IPS DF 4.7 (cell line): ENCODE results near the gene EIF2S1.
"Not testable (repeated sequence)": the region's sequence is repeated elsewhere in the genome, so short reads cannot be mapped to it uniquely, and the experiment has no call there.

Experiments used
- DNase-seq: peaks from one replicate; pipeline ENCODE4 v3.0.0-alpha.2; 2013; ENCODE audit warnings: low spot score; ENCODE audit errors: extremely low read depth

Gene EIF2S1

GRCh38 chr14:67371247-67372148 is 11.4 kb downstream of the EIF2S1 start:
- no peak for DNase-seq

- DNase-seq = no peak
Observed at GRCh38 chr14:67372833-67373232, 12.7 kb downstream of the EIF2S1 start.

DNA sequence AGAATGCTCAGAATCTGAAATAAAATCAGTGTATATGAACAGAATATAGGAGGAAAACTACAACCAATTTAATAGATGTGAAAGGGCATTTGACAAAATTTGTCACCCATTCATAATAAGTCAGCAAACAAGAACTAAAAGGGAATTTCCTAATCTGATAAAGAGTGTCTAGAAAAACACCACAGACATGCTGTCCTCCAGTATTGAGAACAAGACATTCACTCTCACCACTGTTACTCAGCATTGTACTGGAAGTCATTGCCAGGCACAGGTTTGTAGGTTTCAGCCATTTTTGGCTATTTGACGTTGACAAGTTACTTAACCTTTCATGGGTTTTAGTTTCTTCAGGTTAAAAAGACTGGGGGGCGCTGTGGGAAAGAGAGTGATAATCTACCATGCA is 13.2 kb downstream of the EIF2S1 start:
- no peak for DNase-seq

GRCh38 chr14:67377916-67378315 is 17.8 kb downstream of the EIF2S1 start:
- DNase-seq = no peak

DNA sequence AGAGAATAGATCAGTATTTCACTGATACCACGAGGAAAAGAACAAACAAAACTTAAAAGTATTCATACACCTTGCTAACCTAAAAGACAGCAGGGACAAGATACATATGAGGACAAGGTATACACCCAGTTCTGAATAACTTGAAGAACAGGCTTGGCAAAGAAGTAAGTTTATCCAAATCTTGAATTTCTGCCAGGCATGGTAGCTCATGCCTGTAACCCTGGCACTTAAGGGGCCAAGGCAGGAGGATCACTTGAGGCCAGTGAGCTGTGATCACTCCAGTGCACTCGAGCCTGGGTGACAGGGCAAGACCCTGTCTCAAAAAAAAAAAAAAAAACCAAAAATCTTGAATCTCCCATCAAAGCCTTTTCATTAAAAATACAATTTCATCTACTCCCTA is 25.0 kb downstream of the EIF2S1 start:
- no peak for DNase-seq

DNA sequence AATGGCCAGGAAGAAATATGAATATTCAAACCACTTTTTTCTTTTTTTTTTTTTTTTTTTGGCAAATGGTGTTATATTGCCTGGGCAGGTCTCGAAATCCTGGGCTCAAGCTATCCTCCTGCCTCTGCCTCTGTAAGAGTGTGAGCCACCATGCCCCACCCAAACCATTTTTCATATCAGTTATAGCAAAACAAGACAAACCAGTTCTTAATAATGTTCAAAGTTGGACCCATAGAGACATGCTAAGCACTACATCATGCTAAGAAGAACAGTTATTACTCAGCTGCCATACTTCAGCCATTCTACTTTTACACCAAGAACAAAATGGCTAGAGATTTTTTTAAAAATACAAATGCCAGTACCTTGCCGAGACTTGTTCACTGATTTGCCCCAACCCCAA is 25.5 kb downstream of the EIF2S1 start:
- no peak for DNase-seq

DNA sequence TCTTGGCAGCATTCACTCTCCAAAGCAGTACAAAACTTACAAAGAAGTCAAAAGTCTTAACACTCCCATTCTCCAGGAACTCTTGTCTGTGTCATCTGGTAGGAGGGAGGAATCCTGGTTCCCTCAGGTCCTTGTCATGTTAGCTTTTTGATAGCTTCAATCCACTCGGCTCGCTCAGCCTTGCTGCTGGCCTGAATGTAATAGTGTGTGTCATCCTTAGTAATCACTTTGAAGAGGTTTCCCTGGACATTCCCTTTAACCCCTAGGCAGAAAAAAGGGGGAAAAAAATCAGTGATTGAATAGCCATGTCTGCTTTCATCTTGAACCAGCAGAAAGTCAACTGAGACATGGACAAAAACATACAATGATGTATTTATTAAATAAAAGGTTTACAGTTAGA is 27.1 kb downstream of the EIF2S1 start:
- DNase-seq = no peak

- DNase-seq = no peak
Observed at GRCh38 chr14:67389275-67389674, 29.1 kb downstream of the EIF2S1 start.

- DNase-seq = no peak
Observed at GRCh38 chr14:67389811-67390534, 29.8 kb downstream of the EIF2S1 start.

- no peak for DNase-seq
Observed at GRCh38 chr14:67391268-67391667, 31.1 kb downstream of the EIF2S1 start.

DNA sequence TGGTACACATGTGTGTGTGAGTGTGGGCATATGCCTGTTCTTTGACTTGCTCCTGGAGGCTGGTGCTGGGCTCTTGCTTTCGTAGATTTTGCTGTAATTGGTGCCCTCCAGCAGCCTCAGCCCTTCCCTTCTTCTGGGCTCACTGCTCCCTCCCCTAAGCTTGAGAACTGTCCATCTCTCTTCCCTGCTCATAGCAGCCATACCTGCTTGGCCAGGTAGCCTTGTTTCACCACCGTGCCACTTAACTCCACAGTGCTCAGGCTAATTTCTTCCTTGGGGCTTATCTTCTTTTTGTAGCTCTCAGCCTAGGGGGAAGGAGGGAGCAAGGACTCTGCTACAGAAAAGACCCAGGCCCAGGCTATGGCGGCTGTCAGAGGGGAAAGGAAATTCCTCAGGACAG is 32.0 kb downstream of the EIF2S1 start:
- DNase-seq = no peak

GRCh38 chr14:67392800-67393199 is 32.7 kb downstream of the EIF2S1 start:
- DNase-seq = no peak

DNA sequence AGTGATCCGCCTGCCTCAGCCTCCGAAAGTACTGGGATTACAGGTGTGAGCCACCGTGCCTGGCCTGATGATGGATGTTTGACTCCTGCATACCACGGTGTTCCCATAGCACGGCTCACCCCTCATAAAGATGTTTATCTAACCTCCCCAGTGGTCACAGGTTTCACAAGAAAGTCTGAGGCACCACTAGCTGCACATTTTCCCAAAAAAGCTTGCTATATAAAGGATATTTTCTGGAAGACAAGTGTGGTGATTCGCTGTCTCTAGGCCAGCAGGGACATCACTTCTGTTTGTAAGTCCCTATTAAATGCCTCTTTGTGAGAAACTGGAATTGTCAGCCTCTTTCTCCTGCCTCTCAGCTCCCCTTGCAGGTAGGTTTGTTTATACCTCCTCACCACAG is 33.6 kb downstream of the EIF2S1 start:
- no peak for DNase-seq

DNA sequence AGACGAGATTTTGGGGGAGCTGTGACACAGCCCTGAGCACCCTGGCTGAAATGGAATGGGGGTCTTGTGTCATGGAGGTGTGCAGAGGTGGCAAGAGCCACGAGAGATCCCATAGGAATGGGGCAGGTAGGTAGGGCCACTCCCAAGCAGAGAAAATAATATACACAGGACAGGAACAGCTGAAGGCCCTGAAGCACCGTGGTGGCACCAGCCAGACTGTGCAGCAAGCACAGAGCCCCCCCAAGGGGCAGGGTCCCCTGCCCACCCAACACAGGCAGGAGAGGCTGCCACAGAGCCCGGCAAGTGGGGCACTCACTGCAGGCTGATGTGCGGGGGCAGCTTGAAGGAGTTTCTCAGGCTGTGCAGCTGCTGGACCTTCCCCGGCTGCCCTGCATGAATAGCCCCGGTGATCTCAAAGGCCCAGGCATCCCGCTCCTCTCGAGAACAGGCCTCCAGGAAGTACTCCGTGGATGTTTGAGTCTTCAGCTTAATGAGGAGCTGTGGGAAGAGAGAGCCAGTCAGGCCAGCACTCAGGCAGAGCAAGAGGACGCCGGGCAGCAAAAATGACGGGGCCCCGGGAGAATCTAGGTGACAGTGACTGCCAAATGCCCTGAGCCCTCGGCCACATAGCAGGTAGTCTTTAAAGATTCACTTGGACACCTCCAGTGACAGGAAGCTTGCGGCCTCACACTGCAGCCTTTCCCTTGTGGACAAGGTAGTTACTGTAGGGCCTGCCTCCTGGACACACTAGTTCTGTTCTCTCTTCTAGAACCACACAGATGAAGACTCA is 35.2 kb downstream of the EIF2S1 start:
- DNase-seq = no peak

- no peak for DNase-seq
Observed at GRCh38 chr14:67395876-67396189, 35.7 kb downstream of the EIF2S1 start.

DNA sequence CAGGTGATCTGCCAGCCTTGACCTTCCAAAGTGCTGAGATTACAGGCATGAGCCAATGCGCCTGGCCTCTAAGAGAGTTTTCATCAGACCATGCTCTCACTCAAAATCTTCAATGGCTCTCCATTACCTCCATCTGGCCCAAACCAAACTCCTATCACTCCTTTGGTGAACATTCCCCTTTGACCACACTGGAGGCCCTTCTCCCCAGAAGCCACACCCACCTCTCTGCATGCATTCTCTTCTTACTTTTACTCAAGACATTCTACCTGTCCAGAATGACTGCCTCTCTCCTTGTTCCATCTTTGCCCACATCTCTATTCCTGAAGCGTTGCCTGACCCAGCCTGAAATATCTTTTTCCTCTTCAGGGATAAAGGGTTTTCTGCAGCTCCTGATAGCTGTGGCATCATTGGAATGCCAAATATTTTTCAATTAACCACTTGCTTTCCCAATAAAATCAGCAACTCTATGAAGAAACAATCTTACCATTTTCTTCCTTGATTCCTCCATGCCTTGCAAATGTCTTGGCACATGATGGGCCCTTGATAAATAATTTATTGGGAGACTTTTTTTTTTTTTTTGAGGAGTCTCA is 36.3 kb downstream of the EIF2S1 start:
- no peak for DNase-seq

GRCh38 chr14:67397536-67397935 is 37.4 kb downstream of the EIF2S1 start:
- DNase-seq = no peak

DNA sequence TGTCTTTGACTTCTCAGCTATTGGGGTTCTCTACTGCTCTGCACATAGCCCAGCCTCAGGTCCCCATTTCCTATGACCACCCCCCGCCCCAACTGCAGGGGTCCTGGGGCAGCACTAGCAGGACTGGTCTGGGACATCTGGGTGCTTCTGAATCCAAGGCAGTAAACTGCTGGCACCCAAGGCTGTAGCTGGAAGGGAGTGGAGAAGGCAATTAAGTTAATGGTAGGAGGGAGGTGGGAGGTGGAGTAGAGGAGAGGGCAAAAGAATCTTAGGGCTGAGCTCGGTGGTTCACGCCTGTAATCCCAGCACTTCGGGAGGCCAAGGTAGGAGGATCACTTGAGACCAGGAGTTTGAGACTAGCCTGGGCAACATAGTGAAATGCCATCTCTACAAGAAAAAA is 40.3 kb downstream of the EIF2S1 start:
- DNase-seq = no peak

GRCh38 chr14:67405771-67406170 is 45.6 kb downstream of the EIF2S1 start:
- no peak for DNase-seq

- not testable (repeated sequence) for DNase-seq
Observed at GRCh38 chr14:67408122-67408801, 48.1 kb downstream of the EIF2S1 start.

DNA sequence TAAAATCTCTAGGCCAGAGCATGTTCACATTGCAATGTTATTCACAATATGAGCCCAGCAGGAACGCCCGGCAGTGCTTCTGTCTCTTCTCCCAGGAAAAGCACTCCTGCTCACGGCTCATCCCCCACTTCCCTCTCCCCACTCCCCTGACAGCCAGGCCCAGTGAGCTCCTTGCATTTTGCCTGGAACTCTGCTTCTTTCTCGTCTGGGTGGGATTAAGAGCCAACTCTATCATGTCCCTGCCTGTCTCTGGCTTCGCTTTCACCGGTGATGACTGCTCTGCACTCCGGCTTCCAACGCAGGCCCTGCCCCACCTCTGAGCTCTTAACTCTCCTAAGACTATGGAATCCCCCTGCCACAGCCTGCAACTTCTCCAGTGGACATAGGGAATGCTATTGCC is 49.3 kb downstream of the EIF2S1 start:
- DNase-seq = no peak
